Kasumi-1 (cell line): Measurements from ENCODE around the gene DIO3.
"Not testable (repeated sequence)": the region's sequence is repeated elsewhere in the genome, so short reads cannot be mapped to it uniquely, and the experiment has no call there.

Experiments
- DNase-seq, 2 experiments: peaks; one replicate each; lab custom pipeline; 2025; lab: John Stamatoyannopoulos, UW

The DIO3 gene

DNA sequence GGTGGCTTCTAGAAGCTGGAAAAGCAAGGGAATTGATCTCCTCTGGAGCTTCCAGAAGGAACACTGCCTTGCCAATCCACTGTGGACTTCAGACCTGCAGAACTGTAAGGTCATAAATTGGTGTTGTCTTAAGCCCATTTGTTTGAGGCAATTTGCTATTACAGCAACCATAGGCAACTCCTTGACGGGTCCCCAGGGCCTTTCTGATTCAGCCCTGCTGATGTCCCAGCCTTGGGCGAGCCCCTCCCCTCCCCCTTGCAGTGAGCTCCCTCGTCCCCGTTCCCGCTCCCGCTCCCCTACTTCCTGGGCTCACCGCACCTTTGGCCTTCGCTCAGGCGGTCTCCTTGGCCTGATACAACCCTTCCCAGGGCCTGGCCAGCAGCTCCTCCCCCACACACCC is 18.9 kb upstream of the DIO3 start:
- DNase-seq, result no peak

DNA sequence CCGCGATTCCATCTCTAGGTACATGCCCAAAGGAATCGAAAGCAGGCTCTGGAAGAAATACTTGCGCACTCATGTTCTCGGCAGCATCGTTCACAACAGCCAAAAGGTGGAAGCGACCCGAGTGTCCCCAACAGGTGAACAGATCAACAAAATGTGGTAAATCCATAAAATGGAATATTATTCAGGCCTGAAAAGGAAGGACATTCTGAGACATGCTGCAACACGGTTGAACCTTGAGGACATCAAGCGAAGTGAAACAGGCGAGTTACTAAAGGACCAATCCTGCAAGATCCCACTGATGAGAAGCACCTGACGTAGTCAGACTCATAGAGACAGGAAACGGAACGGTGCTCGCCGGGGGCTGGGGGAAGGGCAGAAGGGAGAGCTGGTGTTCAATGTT is 17.5 kb upstream of the DIO3 start:
- no peak for DNase-seq

DNA sequence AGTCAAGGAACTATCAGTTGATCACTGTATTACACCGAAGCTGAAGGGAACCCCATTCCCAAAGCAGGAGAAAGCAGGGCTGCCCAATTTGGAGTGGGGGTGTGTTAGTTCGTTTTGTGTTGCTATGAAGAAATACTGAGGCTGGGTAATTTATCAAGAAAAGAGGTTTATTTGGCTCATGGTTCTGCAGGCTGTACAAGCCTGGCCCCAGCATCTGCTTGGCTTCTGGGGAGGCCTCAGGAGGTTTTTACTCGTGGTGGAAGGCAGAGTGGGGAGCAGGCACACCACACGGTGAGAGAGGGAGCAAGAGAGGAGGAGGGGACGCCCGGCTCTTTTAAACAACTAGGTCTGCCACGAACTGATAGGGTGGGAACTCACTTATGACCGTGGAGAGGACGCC is 16.7 kb upstream of the DIO3 start:
- no peak for DNase-seq

DNA sequence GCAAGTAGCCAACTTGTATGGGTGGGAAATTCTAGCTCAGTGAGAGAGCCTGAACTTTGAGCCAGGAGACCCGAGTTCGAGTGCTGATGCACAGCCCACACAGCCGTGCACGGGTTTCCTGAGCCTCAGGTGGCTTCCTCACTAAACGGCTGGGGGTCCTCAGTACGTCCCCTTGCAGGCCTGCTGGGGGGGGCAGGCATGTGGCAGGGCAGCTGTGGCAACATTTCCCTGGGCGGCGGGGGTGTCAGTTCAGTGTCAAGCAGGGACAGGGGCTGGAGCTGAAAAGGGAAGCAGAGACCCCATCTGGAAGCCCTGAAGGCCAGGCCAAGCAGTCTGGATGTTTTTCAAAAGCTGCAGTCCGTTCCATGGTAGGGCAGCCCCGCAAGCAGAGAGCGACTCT is 14.6 kb upstream of the DIO3 start:
- no peak for DNase-seq

DNA sequence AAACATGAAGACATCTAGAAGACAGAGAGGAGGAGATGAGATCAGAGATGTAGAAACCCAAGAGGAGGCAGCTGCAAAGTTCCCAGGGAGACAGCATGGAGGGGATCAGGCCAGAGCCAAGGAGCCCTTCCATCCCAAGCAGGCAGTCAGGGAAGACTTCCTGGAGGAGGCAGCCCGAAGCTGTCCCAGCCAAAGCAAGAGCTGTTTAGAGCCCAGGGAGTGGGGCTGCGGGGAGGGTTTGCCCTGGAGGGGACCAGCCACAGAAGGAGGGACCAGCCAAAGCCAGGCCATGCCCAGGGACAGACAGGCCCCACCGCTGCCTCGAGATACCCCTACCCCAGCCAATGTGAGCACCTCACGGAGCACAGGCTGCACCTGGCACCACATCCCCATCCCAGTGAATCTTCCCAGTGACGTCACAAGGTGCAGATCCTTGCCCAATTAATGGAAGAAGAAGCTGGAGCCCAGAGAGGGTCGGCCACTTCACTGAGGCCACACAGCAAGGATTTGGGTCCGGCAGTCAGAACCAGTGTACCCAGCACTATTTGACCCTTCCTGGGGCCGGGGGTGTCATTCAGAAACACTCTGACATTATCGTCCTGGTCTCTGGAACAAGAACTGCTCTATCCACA is 14.1 kb upstream of the DIO3 start:
- no peak for DNase-seq

DNA sequence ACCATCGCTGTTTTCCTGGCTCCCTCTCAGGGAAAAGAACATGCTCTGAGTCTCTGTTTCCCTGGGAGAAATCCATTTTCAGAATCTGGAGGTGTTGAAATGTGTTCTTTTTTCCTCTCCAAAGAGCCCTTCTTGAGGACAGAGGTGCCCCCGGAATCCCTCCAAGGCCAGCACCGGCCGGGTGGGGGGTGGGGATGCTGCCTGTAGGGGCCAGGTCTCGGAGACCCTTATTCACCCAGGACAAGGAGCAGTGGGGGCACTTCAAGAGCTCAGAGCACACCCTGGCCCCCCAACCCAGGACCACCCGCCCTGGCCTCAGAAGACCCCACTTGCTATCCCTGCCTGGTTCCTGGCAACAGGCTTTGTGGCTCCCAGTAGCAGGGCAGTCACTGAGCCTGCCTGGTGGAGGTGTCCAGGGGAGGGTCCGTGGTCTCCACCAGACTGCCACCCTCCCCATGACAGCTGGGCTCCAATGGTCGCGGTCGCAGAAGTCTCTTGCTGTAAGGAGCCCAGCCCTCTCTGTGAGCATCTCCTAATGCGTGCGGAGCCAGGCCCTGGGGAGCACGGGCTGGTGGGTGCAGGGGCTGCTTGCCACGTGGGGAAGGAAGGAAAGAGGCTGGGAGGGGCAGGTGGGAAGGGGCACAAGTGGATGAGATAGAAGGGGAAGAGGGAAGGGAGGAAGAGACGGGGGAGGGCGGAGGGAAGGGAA is 13.2 kb upstream of the DIO3 start:
- DNase-seq, result no peak

DNA sequence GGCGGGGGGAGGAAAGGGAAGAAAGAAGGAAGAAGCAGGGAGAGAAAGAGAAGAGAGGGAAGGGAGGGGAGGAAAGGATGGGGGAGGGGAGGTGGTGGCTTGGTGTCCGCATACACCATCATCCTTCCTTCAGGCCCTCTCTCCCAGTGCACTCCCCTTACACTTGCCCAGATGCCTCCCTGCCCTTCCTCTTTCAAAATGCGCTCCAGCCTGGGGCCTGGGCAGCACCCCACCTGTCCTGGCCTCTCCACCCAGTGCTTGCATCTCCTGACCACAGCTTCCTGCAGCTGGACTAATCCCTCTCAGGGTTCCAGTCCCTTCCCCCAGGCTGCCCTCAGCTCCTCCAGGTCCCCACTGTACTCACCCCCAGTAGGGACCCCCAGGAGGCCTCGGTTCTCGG is 12.6 kb upstream of the DIO3 start:
- no peak for DNase-seq

DNA sequence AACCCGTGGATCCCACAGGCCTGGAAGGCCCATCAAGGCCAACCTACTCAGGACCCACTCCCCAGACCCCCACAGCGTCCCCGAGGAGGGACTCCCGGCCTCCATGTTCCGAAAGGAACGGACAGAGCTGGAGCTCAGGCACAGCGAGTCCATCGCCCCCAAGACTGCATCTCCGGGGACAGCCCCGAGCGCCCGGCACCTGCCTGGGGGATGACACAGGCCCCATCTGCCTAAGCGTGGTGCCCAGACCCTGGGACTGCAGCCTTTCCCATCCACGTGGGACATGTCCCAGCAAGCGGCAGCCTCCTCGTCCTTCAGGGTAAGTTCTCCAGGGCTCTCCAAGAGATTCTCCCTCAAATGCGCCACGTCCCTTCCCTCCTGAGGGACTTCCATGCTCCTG is 12.1 kb upstream of the DIO3 start:
- DNase-seq, result no peak

DNA sequence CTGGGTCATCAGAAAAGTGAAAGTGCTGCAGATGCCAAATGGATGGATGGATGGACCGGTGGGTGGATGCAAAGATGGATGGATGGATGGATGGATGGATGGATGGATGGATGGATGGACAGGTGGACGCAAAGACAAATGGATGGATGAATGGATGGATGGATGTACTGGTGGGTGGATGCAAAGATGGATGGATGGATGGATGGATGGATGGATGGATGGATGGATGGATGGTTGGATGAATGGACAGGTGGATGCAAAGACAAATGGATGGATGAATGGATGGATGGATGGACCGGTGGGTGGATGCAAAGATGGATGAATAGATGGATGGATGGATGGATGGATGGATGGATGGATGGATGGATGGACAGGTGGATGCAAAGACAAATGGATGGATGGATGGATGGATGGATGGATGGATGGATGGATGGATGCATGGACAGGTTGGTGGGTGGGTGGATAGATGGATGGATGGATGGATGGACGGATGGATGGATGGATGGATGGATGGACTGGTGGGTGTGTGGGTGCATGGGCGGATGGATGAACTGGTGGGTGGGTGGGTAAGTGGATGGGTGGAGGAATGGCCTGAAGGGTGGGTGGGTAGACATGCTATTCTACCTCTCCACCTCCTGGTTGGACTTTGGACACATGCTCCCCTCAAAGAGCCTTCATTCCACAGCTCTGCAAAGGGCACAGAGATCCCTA is 10.9 kb upstream of the DIO3 start:
- DNase-seq, result not testable (repeated sequence)

DNA sequence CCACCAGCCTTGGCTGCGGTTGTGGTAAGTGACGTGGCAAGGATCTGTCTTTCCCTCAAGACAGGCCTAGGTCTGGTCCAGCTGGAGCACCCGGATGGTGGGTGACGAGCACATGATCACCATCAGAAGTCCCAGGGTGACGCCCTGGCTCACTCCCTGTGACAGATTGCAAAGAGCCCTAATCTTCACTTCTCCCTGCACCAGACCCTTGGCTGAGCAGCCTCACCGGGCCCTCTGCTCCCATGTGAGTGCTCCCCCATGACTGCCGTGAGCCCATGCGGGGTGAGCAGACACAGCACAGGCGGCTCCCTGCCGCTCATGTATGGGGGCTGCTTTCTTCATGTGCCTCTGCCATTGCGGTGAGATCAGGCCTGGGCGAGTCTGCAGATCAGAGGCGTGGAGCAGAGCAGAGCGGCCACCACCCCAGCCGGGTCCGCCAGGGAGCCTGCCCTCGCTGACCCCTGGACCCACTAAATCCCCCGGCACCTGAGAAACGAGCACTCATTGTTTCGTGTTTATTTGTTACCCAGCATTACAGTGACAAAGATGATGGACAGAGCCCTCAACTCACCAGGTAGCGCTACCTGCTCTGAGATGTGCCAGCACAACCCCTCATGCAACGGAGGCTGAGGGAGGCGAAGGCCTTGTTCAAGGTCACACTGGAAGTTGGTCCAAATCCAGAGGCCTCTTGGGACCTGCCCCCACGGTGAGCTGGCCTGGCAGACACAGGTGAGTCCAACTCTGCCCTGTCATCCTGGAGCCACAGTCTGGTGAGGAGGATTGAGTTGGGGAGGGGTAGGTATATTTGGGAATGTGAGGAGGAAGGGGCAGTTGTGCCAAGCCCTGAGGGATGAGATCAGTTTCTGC is 9.3 kb upstream of the DIO3 start:
- DNase-seq, result no peak

DNA sequence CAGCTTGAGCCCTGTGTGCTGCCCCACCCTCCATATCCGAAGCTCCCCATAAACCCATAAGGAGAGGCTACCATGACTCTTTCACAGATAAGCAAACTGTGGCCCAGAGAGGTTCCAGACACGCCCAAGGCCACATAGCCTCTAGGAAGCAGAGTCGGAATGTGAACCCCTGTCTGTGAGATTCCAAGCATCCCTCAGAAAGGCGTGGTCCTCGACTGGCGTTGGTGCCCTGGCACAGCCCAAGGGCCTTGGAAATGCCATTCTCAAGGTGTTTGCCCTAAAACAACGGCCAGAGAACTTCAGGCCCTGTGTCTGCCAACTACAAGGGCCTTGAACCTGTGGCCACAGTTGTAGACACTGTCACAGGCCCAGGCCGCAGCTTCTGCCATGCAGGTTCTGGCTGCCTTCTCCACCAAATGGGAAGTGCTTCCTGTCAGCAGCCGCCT is 8.5 kb upstream of the DIO3 start:
- no peak for DNase-seq

DNA sequence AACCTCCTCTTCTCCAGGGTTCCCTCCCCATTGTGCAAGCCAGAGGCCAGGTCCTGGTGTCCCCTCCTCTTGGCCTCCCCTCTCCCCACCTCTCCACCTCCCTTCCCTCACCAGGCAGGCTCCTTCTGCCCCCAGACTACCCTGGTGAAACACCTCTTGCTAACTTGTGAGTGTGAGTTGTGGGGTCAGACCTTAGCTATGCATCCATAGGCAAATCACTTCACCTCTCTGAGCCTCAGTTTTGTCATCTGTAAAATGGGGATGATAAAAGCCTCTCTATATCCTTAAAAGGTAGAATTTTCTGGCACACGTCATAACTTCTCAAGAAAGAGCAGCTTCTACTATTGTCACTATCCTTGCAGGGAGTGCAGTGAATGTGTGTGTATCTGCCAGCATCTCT is 7.9 kb upstream of the DIO3 start:
- no peak for DNase-seq

DNA sequence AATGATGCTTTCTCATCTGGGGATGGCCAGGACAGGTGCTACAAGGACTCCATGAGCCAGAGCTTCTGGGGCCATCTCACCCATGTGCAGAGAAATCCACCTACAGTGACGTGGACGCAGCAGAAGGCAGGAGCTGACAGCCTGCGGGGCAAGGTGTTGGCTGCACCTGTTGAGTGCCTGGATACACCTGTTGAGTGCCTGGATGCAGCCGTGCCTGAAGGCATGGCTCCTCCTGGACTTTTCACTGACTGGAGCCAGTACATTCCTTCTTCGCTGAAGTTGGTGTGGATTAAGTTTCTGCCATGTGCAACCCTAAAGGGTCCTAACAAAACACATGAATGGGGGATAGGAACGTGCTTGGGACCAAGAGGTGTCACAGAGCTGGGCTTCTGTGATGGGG is 7.4 kb upstream of the DIO3 start:
- no peak for DNase-seq

DNA sequence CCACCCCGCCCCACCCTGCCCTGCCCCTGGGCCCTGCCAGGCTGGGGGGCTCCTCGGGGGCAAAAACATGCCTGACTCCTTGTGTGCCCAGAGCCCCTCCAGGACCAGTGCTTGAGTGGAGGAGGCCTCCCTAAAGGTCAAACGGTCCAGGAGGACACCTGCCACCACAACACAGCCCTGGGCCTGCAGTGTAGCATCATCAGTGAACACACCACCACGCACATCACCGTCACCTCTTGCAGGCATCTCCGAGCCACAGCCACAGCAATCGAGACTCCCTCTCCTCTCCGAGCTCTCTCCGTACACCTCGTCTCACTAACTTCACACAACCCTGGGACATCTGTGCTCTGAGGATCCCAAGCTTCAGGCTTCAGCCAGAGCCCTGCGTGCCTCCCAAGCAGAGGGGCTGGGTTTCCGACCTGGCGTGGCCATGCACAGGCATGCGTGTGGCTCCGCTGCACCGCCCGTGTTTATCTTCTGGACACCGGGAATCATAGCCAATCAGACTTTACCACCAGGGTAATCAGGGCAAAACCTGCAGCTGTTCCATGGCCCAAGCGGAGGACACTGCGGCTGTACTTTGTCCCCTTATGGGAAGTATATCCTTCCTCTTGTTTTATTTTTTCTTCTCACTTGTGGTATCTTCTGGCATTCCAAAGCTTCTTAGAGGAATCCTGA is 6.2 kb upstream of the DIO3 start:
- no peak for DNase-seq

DNA sequence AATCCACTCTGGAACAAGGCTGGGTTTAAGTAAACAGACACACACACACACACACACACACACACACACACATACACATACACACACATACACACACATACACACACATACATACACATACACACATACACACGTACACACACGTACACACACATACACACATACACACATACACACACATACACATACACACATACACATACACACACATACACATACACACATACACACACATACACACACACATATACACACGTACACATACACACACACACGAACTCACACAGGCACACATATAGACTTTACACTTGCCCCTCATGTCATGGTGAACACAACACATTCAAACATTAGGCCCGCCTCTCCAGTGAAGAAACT is 5.6 kb upstream of the DIO3 start:
- not testable (repeated sequence) for DNase-seq

DNA sequence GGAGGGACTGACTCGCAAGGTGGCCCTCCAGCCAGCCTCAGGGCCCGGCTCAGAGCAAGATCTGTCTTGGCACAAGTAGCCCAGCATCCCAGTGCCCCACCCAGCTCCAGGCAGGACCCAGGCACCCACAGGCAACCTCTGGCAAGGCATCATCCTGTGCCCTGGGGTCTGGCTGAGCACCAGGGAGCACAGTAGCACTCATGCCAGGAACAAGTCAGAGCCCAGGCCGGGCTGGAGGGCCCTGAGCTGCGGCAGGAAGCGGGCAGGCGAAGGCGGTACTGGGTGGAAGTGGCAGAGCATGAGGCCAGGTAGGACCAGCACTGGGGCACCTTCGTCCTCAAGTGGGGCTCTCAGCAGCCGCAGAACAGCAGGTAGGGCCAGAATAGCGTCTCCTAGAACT is 5.2 kb upstream of the DIO3 start:
- DNase-seq, result no peak

DNA sequence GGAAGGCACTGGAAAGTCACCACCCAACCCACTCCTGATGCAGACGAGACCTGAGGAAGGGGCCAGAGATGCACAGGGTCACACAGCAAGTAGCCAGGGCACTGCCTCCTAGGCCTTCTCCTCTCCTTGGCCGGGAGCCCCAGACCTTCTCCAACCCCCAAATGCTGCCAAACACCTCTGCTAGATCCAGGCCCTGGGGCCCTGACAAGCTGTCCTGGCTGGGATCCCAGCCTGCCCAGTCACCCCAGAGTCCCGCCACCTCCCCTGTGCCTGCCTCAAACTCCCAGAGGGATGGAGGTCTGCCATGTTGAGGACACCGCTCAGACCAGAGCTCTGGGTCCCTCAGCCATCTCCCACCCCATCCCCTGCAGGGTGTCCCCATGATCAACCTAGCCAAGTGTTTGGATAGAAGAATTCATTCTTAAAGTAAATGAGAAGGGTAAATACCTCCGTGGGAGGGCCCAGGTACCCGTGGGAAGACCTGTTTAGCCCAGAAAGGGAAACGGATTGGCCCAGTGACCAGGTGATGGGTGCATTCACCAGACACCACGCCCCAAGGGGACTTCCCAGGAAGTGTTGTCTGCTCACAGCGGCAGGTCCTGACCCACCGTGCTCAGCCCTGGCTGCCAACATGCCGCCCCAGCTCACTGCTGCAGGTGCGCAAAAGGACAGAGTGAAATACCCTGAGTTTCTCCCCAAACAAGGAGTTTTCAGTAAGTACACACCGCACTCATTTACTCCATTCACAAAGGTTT is 4.6 kb upstream of the DIO3 start:
- no peak for DNase-seq

DNA sequence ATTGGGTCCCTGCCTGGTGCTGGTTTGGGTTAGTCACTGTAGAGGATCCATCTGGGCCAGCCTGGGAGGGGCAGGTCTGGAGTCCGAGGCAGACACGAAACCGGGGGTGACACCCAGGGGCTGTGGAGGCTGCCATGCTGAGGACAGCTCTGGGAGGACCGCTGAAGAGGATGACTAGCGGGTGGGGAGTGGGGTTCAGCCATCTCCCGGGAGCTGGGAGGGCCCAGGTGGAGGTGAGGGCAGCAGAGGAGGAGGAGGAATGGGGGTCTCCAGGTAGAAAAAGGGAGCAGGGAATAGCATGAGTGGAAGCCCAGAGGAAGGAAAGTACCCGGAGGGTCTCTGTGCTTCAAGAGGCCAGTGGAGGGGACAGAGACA is 4.0 kb upstream of the DIO3 start:
- DNase-seq, result no peak

DNA sequence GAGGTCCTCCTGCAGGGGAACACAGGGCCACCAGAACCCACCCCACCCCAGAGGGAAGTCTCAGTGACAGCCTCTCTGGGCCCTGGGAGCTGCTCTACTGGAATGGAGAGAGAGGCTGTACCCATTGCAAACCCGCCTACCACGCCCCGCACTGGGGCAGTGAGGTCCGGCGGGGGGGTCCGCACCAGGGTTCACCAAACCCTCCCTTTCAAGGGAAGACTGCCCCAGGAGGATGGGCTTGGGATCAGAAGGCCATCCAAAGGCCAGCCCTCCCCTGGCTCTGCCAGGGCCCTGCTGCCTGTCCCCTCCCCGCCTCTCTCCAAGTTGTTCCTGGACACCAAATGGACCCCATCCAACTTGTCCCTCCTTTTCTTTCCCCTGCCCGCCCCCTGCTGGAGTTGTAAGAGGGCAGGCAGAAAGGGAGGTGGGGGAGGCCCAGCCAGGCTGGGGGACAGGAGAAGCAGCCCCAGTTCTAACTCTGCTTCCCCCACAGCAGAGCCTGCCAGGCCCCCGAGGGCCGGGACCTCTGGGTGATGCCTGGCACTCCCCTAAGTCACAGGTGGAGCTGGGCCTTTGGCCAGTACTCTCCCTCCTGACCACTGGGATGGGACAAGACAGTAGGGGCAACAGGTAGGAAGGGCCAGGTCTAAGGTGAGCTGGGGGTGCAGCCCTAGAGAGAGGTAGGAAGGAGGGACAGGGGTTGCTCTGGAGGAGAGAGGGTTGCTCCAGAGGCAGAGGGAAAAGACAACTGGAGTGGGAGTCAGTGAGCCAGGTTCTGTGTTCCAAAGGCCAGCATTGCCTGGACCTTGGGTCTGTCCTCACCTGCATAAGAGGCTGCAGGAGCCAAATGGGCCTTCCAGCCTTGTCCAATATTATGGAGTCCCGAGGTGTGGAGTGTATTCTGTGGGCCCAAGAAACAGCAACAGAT is 3.2 kb upstream of the DIO3 start:
- DNase-seq, result no peak

DNA sequence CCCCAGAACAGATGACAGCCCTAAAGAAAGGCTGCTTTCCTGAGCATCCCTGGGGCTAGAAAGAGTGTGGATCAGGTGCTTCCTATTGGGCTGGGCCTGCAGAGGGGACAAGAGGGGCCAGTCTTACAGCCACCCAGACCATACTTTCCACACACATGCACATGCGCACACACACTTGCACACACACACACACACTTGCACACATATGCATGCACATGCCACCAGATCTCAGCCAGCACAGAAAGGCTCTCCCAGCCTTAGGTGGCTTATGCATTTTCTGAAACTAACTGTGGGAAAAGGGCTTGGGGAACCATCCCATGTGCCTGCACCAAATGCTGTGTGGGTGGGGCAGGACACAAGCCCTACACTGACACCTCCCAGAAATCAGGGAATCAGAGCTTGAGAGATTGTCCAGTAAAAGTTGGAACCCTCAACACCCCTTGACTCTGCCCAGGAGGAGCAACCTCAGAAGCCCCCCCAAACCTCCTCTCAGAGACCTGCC is 2.5 kb upstream of the DIO3 start:
- DNase-seq, result no peak
